HG03571 (cell line): ENCODE results near the gene PEMT.

Experiments
- ATAC-seq: cut with Tn5 transposase; IDR thresholded peaks from one replicate; pipeline ENCODE4 v1.9.1; 2021; ENCODE audit not compliant: unreplicated experiment

PEMT gene

DNA sequence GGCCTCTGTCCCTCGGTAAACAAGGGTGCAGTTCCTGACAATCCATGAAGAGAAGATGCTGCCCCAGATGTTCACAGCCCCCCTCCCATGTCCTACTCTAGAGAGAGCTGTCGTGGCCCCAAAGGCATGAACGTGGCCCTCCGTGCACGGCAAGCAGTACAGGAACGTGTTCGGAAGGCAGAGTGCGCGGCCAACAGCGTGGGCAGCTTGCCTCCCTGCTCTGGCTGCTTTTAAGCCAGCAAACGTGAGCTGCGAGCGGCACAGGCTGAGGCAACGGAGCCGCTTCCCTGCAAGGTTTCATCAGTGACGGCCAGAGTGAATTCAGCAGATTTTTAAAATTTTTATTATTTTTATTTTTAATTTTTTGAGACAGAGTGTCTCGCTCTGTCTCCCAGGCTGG, 37.2 kb downstream of the PEMT start:
- no peak for ATAC-seq

DNA sequence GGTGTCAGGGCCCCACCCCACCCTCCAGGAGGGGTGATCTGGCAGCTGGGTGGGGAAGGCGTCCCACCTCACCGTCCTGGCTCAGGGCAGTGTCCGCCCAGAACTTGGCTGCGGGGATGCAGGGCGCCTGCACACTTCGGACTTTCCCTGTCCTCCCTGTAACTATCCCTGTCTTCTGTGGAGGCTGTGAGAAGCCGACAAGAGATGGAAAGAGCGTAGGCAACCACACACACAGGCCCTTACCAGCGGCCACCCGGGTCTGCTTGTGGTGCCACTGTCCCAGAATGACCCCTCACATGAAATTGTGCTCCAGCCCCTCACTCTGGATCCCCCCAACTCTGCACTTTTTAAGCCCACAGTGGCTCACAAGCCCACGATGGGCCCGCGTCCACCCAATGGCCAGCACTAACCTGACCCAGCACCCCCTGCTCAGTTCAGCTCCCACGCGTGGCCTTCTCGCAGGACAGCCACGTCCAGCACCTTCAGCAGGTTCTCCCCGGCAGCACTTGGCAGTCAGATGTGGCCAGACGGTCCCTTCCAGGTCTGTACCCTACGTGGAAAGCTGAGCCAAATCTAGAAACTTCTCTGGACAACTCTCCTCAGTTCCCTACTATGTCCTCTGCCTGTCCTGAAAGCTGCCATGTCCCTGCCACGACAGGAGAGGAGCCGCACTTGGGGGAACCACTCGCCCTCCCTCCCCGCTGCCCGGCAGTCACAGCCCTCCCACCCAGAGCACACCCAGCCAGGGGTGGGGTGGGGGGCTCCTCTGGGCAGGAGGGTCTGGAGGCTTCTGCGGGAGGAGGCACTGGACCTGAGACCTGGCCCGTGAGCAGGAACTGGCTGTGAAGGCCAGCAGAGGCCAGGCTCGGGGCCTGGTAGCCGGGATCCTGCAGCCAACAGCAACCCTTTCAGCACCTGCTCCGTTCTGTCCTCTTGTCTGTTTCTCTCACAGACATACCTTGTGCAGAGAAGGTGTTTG, 38.0 kb downstream of the PEMT start:
- ATAC-seq, result no peak

DNA sequence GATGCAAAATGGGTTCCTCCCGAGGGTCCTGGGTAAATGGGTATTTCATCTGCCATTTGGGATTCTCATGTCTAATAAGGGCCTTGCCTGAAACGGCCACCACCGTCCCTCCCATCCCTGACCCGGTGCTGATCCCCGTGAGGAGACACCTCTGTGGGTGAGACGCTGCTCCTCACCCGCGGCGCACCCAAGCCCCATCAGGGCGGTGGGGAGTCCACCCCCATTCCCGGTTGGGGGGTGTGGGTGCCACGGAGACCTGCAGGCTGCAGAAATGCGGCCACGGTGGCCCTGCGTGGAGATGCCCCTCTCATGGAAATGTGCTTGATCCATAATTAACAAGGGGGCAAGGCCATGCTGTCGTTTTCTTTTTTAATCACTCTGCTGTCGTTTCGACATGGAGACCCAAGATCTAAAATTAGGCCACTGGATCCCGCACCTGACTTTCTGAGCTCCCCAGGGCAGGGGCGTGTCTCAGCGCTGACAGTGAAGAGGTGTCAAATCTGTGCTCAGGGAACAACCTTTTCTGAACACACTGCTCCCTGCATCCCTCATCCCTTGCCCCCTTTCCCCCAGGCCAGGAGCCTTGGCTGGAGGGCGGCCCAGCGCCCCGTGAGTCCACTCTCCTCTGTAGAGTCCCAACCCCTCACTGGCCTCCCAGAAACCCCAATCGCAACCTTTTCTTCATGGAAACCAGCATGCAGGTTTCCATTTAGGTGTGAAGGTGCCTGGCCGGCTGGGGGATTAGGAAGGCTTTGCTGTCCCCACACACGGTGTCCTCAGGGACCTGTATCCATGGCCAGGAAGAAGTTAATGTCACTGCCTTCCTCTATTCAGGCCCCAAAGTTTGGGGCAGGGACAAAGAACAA, 38.9 kb downstream of the PEMT start:
- ATAC-seq, result no peak

DNA sequence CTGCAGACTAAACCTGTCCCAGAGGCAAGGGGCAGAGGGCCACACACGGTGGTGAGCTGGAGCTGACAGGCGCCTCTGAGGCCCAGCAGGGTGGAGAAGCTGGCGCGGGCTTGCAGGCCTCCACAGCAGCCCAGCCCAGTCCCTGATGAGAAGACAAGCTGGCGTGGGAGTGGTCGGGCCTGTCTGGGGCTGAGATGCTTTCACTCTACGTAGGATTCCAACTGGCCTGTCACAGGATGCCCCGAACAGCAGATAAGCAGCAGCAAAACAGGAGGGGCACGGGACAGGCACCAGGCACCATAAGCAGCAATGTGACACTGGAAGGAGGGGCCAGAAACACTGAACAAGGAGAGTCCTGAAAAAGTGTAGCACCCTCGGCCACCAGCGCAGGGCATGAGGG, 40.1 kb downstream of the PEMT start:
- no peak for ATAC-seq

DNA sequence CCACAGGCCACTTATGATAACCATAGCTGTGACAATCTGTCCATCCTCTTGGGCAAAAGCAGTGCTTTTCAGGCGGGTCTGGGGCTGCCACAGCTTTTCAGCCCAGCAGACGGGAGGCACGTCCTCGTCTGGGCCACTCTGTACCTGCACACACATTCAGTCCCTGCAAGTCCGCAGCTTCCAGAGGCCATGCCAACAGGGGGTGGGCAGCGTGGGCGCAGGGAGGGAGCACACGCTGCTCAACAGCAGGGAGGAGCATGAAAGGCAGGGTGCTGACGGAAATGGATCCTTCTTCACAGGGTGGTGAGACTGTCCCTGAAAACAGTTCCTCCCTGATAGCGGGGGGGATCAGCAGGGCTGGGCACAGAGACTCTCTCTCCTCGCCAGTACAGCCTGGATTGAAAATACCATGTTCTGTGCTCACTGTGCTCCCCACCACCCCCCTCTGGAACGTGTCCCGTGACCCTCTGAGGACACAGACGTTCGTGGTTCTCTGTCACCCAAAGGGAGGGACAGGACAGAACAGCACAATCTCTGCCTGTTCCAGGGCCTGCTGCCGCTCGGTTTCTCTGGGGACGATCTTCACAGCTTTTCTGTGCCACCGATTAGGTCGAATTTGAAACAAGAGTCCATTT, 41.7 kb downstream of the PEMT start:
- no peak for ATAC-seq

DNA sequence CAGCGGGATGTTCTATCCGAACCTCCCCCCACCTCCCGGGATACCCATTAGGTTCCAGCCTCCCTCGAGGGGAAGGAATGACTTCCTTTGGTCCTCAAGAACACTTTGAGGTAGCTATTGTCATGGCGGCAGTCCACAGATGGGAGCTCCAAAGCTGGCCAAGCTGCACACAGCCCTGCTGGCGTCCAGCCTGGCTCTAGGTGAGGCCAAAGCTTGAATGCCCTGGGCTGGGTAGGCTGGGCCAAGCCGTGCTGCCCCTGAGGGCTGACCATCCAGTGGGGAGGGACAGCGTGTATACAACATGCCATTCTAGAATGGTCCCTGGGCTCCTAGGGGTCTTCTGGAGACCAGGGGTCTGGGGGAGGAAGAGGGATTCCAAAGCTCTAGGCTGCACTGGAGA, 43.5 kb downstream of the PEMT start:
- no peak for ATAC-seq

DNA sequence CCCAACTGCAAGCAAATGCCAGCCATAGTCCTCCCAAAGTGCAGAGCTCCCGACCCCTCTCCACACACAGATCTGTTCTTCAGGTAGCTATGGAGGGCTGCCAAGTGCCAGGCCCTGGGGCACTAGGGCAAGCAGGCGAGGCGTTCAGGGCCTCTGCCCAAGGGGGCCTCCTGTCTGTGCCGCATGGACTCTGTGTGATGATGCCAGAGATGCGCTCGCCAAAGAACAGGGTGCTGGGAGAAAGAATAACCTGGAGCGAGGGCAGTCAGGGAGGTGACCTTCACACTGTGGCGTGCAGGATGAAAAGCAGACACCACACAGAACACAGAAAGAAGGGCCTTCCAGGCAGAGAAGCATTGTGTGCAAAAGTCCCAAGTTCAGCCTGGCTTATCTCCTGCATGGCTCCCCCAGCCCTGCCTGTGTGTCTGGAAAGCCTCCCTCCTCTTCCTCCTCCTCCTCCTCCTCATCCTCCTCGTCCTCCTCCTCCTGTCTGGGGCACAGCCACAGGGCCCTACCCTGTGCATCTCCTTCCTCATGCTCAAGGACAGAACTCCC, 44.2 kb downstream of the PEMT start:
- no peak for ATAC-seq

DNA sequence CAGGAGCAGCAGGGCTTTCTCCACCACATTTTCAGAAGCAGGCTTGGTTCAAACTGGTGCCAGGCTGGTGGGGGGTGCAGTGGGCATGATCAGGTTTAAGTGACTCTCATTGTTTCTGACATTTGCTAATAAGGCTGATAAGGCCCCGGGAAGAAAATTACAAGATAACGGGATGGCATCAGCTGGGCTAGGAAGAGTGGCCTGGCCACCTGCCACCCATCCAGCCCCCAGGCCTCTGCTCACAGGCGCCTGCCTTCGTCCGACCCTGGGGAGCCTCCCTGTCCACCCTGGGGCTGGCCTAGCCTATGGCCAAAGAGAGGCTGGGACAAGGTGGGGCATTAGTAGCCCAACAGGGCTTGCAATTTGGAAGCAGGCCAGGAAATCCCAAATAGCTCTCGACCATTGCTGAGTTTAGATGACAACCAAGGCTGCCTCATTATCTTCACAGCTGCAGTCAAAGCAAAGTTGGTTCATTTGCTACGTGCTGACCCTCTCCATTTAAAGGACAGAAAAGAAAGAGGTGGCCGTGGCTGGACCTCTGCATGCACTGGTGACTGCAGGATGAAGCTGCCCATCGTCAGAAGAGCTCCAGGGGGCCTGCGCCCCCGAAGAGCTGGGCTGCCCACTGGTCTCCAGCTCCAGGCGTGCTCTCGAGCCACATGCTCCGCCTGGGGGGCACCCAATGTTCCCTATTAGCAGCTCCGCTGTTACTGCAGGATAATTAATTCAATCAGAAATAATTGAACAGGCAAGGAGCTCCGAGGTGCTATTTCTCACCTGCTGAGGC, 44.9 kb downstream of the PEMT start:
- ATAC-seq, result no peak

DNA sequence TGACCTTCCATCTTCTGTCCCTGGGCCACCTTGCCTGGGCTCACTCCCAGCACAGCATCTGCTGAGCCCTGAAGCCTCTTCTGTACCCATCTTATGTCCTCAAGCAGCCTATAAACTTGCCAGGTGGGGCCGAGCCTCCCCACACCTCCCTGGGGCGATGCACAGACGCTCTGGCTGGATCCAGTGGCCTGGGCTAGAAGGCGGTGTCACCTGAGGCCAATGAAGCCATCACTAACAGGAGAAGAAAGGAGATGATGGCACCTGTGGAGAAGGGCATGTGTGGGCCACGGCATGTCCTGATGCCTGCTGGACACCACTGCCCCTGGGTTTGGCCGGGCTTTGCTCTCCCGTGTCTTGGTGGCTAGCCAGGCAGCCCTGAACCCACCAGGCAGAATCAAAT, 45.5 kb downstream of the PEMT start:
- no peak for ATAC-seq

DNA sequence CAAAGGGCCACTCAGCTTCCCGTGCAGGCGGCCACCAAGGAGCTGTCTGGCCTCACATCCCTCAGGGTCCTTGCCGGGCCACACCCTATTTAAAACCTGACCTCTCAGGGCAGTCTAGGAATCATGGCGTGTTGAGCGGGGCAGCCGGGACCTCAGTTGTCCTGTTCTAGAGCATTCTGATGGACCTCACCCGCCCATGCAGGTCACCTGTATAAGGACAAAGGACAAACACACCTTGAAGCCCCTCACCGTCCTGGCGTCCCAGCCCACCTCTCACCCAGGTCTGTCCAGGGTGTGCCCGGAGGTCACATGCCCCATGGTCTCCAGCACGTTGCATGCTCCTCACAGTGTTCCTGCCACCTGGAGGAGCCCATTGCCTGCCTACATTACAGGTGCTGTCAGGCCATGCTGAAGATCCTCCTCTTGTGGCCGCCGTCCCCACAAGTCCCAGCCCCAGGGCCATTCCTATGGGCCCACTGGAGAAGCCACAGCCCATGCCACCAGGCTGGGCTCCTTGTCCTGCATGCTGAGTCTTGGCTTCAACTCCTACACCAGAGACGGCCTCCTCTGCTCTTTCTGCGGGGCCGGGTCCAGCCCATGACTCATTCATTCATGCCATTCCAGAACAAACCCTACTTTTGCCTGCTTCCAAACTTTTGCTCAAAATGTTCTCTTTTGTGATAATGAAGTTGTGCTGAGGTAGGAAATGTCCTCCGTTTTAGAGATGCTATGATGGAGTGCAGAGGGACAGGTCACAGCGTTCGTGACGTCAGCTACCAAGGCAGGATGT, 46.3 kb downstream of the PEMT start:
- no peak for ATAC-seq

DNA sequence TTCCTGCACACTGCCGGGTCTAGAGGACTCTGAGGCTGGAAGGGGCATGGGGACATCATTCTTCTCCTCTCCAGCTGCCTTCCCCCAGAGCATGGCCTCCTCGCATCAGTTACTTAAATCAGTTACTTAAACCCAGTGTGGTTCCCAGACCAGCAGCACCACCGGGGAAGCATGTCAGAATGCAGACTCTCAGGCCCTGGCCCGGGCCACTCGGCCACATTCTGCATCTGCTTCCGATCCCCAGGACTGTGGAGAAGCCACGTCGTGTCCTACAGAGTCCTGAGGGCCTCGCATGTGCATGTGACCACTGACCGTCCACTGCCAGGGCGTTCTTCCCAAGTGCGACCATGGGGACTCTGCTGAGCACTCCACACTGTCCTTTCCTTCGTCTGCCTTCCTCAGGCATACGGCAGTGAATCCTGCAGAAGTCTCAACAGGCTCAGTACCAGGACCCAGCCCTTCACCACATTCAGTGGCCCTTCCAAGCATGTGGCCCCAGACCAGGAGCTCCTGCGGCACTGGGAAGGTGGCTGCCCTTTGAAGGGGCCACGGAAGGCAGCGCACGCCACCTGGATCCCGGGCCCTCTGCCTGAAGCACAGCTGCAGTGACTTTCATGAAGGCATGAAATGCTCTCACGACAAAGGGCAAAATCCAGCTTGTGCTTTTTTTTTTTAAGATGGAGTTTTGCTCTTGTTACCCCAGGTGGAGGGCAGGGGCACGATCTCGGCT, 48.4 kb downstream of the PEMT start:
- ATAC-seq, result no peak

DNA sequence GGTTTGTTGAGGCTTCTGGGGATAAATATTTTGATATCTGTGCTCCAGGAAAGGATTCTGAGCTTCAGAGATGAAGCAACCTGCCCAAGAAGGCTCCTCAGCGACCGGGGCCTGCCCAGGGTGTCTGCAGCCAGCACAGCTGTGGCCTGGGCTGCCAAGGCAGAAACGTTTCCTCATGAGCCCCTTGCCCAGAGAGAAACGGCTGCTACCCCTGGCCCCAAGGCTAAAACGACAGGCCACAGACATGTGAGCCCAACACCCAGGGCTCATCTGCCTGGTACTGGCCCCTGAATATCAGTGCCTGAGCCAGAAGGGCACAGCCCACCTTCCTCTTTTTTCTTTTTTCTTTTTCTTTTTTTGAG, 49.9 kb downstream of the PEMT start:
- no peak for ATAC-seq

DNA sequence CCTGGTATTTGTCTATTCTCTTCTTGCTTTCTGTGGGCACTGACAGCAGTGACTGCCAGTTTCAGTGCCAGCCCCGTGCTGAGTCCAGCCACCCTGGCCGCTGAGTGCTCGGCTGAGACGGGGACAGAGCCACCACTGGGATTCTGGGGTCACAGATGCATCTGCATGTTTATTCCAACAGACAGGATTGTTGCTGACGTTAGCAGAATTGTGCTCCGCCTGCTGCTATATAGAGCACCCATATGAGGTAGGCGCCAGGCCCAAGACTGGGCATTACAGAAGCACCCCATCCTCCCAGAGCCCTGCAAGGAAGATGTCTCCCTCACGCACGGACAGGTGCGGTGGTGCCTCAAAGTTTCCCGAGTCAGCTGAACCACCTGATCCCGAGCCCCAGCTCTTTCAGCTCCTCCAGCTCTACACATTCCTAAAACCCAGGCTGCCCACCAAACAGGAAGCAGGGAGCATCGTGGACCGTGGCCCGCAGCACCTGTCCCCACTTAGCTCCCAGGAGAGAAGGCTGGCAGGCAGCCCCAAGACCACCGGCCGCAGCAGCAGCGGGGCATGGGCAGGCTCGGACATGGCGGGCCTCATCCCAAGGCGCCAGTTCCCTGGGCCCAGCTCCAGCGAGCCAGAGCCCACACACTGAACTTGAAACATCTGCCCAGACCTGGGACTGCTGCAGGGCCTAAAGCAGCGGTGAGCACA, 50.4 kb downstream of the PEMT start:
- ATAC-seq, result no peak

DNA sequence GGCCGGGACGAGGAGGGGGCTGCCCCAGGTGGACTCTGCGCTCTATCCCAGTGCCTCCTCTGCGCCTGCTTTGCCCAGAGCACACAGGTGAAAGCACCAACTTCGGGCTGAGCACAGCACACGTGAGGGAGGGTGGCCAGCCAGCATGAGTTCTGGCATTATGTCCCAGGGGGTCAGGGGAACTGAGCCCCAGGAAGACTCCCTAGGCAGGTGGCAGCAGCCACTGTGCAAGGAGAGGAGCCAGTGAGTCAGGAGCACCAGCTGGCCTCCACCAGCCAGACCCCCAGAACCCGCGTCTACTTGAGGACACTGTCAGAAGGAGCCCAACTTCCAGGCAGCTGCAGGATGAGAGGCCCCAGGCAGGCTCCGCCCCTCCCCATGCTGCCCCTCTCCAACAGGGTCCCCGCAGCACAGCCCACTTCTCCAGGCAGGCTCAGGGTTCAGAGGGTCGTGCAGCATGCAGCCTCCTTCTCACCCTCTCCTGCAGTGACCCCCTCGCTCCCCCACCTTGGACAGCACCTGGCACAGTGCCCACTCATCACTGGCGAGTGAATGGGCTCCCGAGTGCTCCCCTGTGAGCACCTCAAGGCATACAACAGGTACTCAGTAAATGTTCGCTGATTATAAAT, 51.1 kb downstream of the PEMT start:
- ATAC-seq, result no peak

DNA sequence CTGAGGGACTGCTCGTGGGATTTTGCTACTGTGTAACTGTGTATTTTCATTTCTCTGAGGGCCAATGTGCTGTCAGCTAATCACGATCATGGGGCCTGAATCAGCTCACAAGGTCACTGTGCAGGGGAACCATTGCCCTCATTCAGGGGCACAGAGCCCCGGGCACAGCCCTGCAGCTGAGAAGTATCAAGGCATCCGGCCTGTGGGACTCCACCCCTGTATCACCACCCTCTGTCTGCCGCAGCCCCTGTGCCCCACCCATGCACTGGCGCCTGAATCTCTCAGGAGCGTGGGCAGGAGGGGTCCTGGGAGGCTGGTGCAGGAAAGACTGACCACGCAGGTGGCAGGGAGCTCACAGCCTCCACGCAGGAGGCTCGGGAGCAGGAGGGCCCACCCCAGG, 51.9 kb downstream of the PEMT start:
- ATAC-seq, result no peak

DNA sequence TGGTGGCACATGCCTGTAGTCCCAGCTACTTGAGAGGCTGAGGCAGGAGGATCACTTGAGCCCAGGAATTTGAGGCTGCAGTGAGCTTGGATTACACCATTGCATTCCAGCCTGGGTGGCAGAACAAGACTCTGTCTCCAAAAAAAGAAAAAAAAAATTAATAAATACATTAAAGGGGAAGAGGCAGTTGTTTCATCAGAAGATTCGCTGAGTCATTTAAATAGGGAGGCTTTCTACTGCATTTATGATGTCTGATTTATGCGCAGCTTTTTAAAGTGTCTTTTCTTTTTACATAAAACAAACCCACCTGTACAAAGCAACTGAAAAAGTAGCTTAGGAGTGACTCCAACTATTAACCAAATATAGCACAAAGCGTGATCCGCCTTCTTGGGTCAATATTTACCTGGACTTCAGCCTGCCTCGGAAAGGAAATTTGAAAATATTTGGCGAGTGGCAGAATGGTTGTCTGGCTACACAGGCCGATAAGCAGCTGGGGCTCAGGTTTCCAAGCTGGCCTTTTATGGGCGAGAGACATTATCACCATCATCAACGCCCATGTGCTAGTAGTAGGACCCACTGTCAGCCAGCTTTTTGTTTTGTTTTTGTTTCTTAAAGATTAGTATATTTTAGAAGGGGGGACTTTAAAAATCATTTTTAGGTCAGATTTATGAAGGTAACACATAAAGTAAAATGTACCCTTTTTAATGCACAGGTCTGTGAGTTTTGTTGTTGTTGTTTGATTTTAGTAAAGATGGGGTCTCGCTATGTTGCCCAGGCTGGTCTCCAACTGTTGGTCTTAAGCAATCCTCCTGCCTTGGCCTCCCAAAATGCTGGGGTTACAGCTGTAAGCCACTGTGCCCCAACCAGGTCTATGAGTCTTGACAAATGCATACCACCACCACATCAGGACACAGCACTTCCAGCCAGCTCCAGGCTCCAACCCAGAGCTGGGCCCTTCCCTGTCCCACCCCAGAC, 52.8 kb downstream of the PEMT start:
- no peak for ATAC-seq
